Measurements from ENCODE around the gene RASL10A. TPM values are rescaled to one million over a fixed set of nuclear protein-coding genes. Genes with fewer than 3 reads are reported as not detected.

Gene RASL10A
- total and polyA plus RNA-seq, 9 of the 15 experiments (the other 6 are each of a cell fraction or from before 2014, with no cell fraction given), result 0.17 to 1.2 (median 0.45) TPM; not detected in 3

DNA sequence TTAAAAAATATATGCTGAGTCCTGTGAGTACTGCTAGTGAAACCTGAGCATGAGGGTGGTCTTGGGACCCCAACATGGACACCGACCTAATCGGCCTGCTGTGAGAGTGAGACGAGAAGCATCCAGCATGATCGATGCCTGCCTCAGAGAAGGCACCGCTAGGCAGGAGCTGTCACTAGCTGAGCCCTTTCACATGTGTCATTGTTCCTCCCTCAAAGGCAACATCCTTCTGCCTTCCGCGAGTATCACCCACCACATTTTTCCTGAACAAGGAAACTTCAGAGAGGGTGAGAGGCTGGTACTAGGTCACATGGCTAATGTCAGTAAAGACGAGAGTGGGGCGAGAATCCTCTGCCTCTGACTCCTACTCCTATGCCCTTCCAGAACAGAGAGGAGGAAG is 37.3 kb upstream of the RASL10A start:
- H3K79me2 ChIP-seq (ENCODE audit: control insufficient read depth, insufficient read depth, low read length), result no peaks in the 10 kb centered on the region
- in situ Hi-C loops (cut with MboI), result no loop called here
- H3K27me3 ChIP-seq (ENCODE audit: control insufficient read depth in 2 of 2, insufficient read depth in 2 of 2, low read length in 2 of 2), result no peaks in the 10 kb centered on the region
- ChIA-PET POLR2A (no interaction called here), CTCF (ENCODE audit: low intra/inter-chr PET ratio) (no interaction called here)
- DNase-seq (ENCODE audit: extremely low read depth in 1 of 4, low spot score in 3 of 4), result no peak
- no peak overlapping the region for H3K9ac ChIP-seq (ENCODE audit: insufficient read depth in 1 of 2, low read depth in 2 of 2, low read length in 2 of 2)
- TF ChIP-seq TCF7L2 (IDR thresholded peaks at IDR 0.05; ENCODE audit: low read depth, low read length) (no peak), BRF1 (IDR thresholded peaks at IDR 0.05; ENCODE audit: borderline replicate concordance, extremely low read depth, insufficient read length) (no peak), TRIM28 (IDR thresholded peaks at IDR 0.05) (no peak), BDP1 (IDR thresholded peaks at IDR 0.05; ENCODE audit: insufficient read depth, insufficient read length) (no peak), HMBOX1 (IDR thresholded peaks at IDR 0.05) (no peak), CBX2 (IDR thresholded peaks at IDR 0.05; ENCODE audit: insufficient read depth, low read length, poor library complexity, severe bottlenecking) (no peak), CSDE1 (IDR thresholded peaks at IDR 0.05) (no peak)
- TF ChIP-seq, protein P1, sequence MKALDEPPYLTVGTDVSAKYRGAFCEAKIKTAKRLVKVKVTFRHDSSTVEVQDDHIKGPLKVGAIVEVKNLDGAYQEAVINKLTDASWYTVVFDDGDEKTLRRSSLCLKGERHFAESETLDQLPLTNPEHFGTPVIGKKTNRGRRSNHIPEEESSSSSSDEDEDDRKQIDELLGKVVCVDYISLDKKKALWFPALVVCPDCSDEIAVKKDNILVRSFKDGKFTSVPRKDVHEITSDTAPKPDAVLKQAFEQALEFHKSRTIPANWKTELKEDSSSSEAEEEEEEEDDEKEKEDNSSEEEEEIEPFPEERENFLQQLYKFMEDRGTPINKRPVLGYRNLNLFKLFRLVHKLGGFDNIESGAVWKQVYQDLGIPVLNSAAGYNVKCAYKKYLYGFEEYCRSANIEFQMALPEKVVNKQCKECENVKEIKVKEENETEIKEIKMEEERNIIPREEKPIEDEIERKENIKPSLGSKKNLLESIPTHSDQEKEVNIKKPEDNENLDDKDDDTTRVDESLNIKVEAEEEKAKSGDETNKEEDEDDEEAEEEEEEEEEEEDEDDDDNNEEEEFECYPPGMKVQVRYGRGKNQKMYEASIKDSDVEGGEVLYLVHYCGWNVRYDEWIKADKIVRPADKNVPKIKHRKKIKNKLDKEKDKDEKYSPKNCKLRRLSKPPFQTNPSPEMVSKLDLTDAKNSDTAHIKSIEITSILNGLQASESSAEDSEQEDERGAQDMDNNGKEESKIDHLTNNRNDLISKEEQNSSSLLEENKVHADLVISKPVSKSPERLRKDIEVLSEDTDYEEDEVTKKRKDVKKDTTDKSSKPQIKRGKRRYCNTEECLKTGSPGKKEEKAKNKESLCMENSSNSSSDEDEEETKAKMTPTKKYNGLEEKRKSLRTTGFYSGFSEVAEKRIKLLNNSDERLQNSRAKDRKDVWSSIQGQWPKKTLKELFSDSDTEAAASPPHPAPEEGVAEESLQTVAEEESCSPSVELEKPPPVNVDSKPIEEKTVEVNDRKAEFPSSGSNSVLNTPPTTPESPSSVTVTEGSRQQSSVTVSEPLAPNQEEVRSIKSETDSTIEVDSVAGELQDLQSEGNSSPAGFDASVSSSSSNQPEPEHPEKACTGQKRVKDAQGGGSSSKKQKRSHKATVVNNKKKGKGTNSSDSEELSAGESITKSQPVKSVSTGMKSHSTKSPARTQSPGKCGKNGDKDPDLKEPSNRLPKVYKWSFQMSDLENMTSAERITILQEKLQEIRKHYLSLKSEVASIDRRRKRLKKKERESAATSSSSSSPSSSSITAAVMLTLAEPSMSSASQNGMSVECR (CRISPR knock-in tag; IDR thresholded peaks at IDR 0.05), result no peak
- TF ChIP-seq, protein P2, sequence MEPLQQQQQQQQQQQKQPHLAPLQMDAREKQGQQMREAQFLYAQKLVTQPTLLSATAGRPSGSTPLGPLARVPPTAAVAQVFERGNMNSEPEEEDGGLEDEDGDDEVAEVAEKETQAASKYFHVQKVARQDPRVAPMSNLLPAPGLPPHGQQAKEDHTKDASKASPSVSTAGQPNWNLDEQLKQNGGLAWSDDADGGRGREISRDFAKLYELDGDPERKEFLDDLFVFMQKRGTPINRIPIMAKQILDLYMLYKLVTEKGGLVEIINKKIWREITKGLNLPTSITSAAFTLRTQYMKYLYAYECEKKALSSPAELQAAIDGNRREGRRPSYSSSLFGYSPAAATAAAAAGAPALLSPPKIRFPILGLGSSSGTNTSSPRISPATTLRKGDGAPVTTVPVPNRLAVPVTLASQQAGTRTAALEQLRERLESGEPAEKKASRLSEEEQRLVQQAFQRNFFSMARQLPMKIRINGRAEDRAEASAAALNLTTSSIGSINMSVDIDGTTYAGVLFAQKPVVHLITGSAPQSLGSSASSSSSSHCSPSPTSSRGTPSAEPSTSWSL (CRISPR knock-in tag; IDR thresholded peaks at IDR 0.05; ENCODE audit: borderline replicate concordance), result no peak
- no peak overlapping the region for H3K4me3 ChIP-seq
- no peak for ATAC-seq
- H3K9me3 ChIP-seq (replicated peaks; ENCODE audit: control insufficient read depth, insufficient read depth, low read depth, low read length), result no peaks in the 10 kb centered on the region
- BruUV-seq (replicated peaks), result no TSS peak
- intact Hi-C loops (cut with micrococcal nuclease), result no loop called here
- no peak overlapping the region for H2AFZ ChIP-seq (ENCODE audit: low read depth, low read length)
- no peak overlapping the region for H3K4me2 ChIP-seq (ENCODE audit: insufficient read depth, low read length)
- no peaks in the 10 kb centered on the region for H4K20me1 ChIP-seq (replicated peaks; ENCODE audit: control insufficient read depth, insufficient read depth, low read length)
- FAIRE-seq, result no peak
- peaks cover 84% of the 10 kb centered on the region for H3K36me3 ChIP-seq (ENCODE audit: control insufficient read depth, insufficient read depth, low read length)
- no peak overlapping the region for H3K27ac ChIP-seq (ENCODE audit: extremely low read depth, low read depth, low read length)
- 86% methylated on average over 6 of the region's 9 CpGs for WGBS (ENCODE audit: insufficient coverage, low coverage, missing lambda C conversion rate)
- H3K9me1 ChIP-seq (ENCODE audit: control insufficient read depth, insufficient read depth, low read length), result no peaks in the 10 kb centered on the region
- H3K4me1 ChIP-seq (replicated peaks in 1 of 2; ENCODE audit: control insufficient read depth in 2 of 2, insufficient read depth in 2 of 2, low read length in 2 of 2), result no peaks in the 10 kb centered on the region

Measured in K562 (cell line).